Measurements from ENCODE around the gene CAPN5. TPM values are rescaled to one million over a fixed set of nuclear protein-coding genes. Genes with fewer than 3 reads are reported as not detected.

Gene CAPN5
- total RNA-seq, 1 donor from 2014 or later = 7.3 TPM

DNA sequence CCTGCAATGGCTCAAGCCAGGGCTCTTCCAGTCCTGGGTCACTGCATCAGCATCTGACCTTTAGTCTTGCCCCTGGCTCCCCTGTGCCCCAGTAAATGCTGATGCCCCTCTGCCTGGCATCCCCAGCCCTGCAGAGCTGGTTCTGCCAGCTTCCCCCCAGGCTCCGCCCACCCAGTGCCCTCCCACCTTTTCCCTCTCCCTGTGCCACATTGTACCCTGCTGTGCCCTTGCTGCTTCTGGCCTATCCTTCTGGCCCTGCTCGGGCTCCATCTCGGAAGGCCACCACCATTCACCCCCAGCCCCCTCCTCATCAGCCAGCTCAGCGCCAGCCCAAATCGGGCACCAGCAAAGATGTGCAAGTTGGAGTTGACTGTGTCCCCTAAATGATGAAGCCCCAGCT, 7.4 kb downstream of the CAPN5 start:
- no peak overlapping the region for H3K4me3 ChIP-seq (ENCODE audit: low read depth, low read length)
- no peak for DNase-seq (ENCODE audit: low read depth)
- TF ChIP-seq, protein P1, sequence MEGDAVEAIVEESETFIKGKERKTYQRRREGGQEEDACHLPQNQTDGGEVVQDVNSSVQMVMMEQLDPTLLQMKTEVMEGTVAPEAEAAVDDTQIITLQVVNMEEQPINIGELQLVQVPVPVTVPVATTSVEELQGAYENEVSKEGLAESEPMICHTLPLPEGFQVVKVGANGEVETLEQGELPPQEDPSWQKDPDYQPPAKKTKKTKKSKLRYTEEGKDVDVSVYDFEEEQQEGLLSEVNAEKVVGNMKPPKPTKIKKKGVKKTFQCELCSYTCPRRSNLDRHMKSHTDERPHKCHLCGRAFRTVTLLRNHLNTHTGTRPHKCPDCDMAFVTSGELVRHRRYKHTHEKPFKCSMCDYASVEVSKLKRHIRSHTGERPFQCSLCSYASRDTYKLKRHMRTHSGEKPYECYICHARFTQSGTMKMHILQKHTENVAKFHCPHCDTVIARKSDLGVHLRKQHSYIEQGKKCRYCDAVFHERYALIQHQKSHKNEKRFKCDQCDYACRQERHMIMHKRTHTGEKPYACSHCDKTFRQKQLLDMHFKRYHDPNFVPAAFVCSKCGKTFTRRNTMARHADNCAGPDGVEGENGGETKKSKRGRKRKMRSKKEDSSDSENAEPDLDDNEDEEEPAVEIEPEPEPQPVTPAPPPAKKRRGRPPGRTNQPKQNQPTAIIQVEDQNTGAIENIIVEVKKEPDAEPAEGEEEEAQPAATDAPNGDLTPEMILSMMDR (conservative IDR thresholded peaks at IDR 0.05; ENCODE audit: low read depth, low read length) = no peak

DNA sequence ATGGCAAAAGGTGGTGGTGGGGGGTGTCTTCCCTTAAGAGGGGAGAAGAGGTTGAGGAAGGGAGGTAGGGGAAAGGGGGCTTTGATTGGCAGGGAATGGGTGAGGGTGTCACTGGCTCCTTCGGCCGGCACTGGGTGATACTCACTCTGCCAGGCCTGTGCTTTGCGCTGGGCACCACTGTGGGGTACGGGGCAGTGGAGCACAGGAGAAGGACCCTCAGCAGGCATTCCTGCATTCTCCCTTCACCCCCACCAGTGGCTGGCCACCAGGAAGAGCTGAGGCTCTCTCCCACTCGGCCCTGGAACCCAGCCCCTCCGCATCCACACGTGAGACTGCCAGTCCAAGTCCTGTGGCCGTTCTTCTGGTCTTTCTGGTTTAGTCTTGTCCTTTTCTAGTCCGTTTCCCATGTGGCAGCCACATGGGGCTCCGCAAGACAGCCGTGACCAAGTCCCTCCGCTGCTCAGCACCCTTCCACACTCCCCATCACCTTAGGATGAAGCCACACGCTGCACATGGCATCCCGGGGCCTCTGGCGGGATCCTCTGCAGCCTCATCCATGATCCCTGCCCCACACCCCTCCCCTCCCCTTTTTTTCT, 8.0 kb downstream of the CAPN5 start:
- TF ChIP-seq, protein P1 (conservative IDR thresholded peaks at IDR 0.05; ENCODE audit: low read depth, low read length) = no peak
- DNase-seq (ENCODE audit: low read depth) = no peak

DNA sequence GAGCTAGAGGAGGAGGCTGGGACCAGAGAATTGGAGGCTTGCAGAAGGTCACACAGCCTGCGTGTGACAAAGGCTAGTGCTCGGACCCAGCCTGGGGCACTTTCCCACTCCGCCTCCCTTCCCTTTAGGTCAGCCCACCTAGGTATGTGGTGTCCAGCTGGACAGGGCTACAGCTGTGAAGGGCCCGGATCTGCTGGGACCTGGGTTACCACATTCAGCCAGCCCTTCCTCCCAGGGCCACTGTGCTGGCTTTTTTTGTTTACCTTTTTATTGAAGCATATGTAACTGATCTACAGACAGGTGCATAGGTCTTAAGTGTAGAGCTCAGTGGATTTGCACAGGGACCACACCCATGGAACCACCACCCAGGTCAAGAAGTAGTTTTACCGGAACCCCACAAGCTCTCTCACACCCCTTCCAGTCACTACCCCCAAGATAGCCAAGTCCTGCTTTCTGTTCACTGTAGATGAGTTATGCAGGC, 8.7 kb downstream of the CAPN5 start:
- no peak for DNase-seq (ENCODE audit: low read depth)
- TF ChIP-seq, protein P1 (conservative IDR thresholded peaks at IDR 0.05; ENCODE audit: low read depth, low read length) = no peak
- no peak overlapping the region for H3K4me3 ChIP-seq (ENCODE audit: low read depth, low read length)

More for the DNA sequence above, 8.0 kb downstream of the CAPN5 start:
- H3K4me3 ChIP-seq (ENCODE audit: low read depth, low read length) = no peak overlapping the region

DNA sequence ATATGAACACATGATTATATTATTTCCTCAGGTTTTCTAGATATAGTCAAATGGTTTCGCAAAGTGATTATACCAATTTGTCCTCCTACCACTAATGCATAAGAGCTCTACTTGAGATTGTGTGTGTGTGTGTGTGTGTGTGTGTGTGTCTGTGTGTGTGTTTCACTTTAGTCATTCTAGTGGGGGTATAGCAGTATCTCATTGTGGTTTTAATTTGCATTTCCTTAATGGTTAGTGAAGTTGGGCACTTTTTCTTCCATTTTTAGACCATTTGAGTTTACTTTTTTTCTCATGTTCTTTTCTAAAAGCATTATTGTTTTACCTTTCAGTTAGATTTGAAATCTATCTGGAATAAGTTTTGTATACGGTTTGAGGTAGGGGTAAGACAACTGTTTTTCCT, 12.9 kb downstream of the CAPN5 start:
- TF ChIP-seq, protein P1 (conservative IDR thresholded peaks at IDR 0.05; ENCODE audit: low read depth, low read length) = no peak
- no peak for DNase-seq (ENCODE audit: low read depth)
- no peak overlapping the region for H3K4me3 ChIP-seq (ENCODE audit: low read depth, low read length)

DNA sequence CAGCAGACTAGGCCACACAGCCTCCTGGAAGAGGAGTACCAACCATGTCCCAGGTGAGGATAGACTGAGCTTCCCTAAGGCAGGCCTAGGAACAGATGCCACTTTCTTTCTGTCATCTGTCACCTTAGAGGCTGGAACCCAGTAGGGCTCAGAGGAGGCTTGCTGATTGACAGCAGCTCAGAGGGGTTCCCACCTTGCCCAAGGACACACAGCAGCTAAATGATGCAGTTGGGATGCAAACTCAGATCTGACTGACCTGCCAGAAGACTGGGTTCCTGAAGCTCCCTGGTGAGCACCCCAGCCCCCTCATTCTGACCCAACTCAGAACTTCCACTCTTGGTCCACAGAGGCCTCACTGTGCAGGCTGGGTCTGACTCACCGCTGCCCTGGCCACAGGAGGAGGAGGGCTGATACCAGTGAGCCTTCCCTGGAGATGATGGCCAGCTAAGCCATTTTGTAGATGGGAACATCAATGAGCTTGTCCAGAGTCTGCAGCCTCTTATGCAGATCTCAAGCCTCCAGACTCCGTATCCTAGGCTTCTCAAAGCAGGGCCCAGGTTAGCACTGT, 14.0 kb downstream of the CAPN5 start:
- no peak for DNase-seq (ENCODE audit: low read depth)
- TF ChIP-seq, protein P1 (conservative IDR thresholded peaks at IDR 0.05; ENCODE audit: low read depth, low read length) = no peak

DNA sequence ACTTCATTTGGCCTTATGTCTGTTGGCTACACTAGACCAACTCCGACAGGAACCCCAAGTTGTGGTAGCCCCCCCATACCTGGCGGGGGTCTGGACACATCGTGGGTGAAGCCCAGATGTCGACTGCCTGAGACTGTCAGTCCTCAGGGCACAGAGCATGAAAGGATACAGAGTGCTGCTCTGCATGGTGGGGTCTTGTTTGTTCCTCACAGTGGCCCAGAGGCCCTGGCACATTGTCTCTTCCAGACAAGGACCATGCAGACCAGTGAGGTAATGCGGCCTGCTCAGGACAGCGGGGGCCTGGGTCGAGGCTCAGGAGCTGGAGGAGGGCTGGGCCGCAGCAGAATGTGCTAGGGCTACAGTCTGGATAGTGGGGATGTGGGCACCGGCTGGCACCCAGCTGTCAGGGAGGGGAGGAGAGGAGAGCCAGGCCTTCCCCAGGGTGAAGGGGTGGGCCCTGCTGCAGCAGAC, 14.6 kb downstream of the CAPN5 start:
- DNase-seq (ENCODE audit: low read depth) = no peak
- H3K4me3 ChIP-seq (ENCODE audit: low read depth, low read length) = no peak overlapping the region
- TF ChIP-seq, protein P1 (conservative IDR thresholded peaks at IDR 0.05; ENCODE audit: low read depth, low read length) = no peak

More for the DNA sequence above, 14.0 kb downstream of the CAPN5 start:
- no peak overlapping the region for H3K4me3 ChIP-seq (ENCODE audit: low read depth, low read length)
